G401 (cell line): Measurements from ENCODE around the gene ELK3. TPM values are rescaled to one million over a fixed set of nuclear protein-coding genes. Genes with fewer than 3 reads are reported as not detected.

ENCODE experiments used
- DNase-seq: peaks from one replicate; pipeline ENCODE4 v3.0.0-alpha.2; 2015; ENCODE audit warnings: low spot score
- in situ Hi-C: cut with HindIII; loops from 2 replicates; pipeline ENCODE4 v1.10.0; 2016; ENCODE audit warnings: low sequenced_read_pairs, mixed read lengths
- total RNA-seq: library from RNA; depleted of rRNA; stranded (reverse); fragments of >200 nt; shearing (Covaris generic); gene quantifications from 2 replicates; pipeline ENCODE4 v1.2.3, GENCODE V29; 2014

The ELK3 gene
- total RNA-seq, 1 experiment from 2014 or later, result 12.4 TPM

GRCh38 chr12:96185914-96186313, 8.3 kb upstream of the ELK3 start:
- DNase-seq, result peak; percentile 57
- in situ Hi-C loops, result no loop called here

- in situ Hi-C loops, result no loop called here
- DNase-seq, result no peak
Measured at GRCh38 chr12:96186607-96187301, 7.4 kb upstream of the ELK3 start.

GRCh38 chr12:96187956-96188355, 6.2 kb upstream of the ELK3 start:
- DNase-seq, result no peak
- in situ Hi-C loops, result no loop called here

- in situ Hi-C loops, result no loop called here
- DNase-seq, result no peak
Measured at GRCh38 chr12:96189781-96190180, 4.4 kb upstream of the ELK3 start.

GRCh38 chr12:96190413-96191108, 3.6 kb upstream of the ELK3 start:
- DNase-seq, result no peak
- in situ Hi-C loops, result no loop called here

GRCh38 chr12:96192926-96193573, 1.1 kb upstream of the ELK3 start:
- DNase-seq, result no peak
- in situ Hi-C loops, result no loop called here

GRCh38 chr12:96194576-96194889, 358 bp downstream of the ELK3 start:
- no peak for DNase-seq
- in situ Hi-C loops, result no loop called here

GRCh38 chr12:96194971-96195844, 1.0 kb downstream of the ELK3 start:
- peak; percentile 66 for DNase-seq
- in situ Hi-C loops, result no loop called here

GRCh38 chr12:96195845-96196451, 1.8 kb downstream of the ELK3 start:
- DNase-seq, result peak; percentile 62
- in situ Hi-C loops, result no loop called here

- DNase-seq, result peak; percentile 37
- in situ Hi-C loops, result no loop called here
Measured at GRCh38 chr12:96196781-96197180, 2.6 kb downstream of the ELK3 start.

GRCh38 chr12:96197503-96198272, 3.5 kb downstream of the ELK3 start:
- in situ Hi-C loops, result no loop called here
- peak; percentile 38 for DNase-seq

GRCh38 chr12:96198965-96199364, 4.8 kb downstream of the ELK3 start:
- in situ Hi-C loops, result no loop called here
- DNase-seq, result no peak

- no peak for DNase-seq
- in situ Hi-C loops, result no loop called here
Measured at GRCh38 chr12:96199464-96199863, 5.3 kb downstream of the ELK3 start.

- no peak for DNase-seq
- in situ Hi-C loops, result no loop called here
Measured at GRCh38 chr12:96201272-96202227, 7.4 kb downstream of the ELK3 start.

- in situ Hi-C loops, result no loop called here
Measured at GRCh38 chr12:96204381-96204780, 10.2 kb downstream of the ELK3 start.

GRCh38 chr12:96205908-96206307, 11.7 kb downstream of the ELK3 start:
- in situ Hi-C loops, result no loop called here

More at GRCh38 chr12:96204381-96204780, 10.2 kb downstream of the ELK3 start:
- no peak for DNase-seq

GRCh38 chr12:96206936-96207662, 12.9 kb downstream of the ELK3 start:
- in situ Hi-C loops, result no loop called here

More at GRCh38 chr12:96205908-96206307, 11.7 kb downstream of the ELK3 start:
- DNase-seq, result no peak

More at GRCh38 chr12:96206936-96207662, 12.9 kb downstream of the ELK3 start:
- DNase-seq, result peak; percentile 20
